Left colon (tissue), 2 donors: ENCODE measurements around the gene TMEM30A. TPM values are rescaled to one million over a fixed set of nuclear protein-coding genes. Genes with fewer than 3 reads are reported as not detected.

Experiments used
- ATAC-seq: fragments of 200-7000 bp; cut with Tn5 transposase; one replicate; pipeline ENCODE4 v1.9.1; 2020; ENCODE audit warnings: mild to moderate bottlenecking, moderate library complexity
- DNase-seq, 2 donors: peaks; one replicate each; pipeline ENCODE4 v3.0.0-alpha.2; 2020
- intact Hi-C, 2 donors: fragments of 100-400 bp; cut with DNase I in 1 of 2; cut with micrococcal nuclease in 1 of 2; formaldehyde crosslinking; loops; one replicate each; pipeline versions ENCODE4 v1.11.2 to v1.14.0; 2022; cut with DNase I, micrococcal nuclease
- total RNA-seq, 2 donors: library from RNA; stranded (reverse); fragmentation: NEBNext Ultra II Directional; extraction: Animal tissue kit (Norgen Biotek cat#: 25700); gene quantifications; one replicate each; pipeline ENCODE4 v1.2.1, GENCODE V29; 2021
- donor health status: DM: no; HTN: no; CAD: no.
- donor health status: DM: yes; HTN: yes; CAD: no.

TMEM30A gene
- total RNA-seq, 2 donors from 2014 or later, result 91.2 to 107 TPM

- ATAC-seq (peak; percentile 80), DNase-seq (no peak)
- intact Hi-C loops, result no loop called here
Measured at GRCh38 chr6:75230484-75231325, 53.9 kb downstream of the TMEM30A start.

GRCh38 chr6:75224303-75224926, 60.2 kb downstream of the TMEM30A start:
- intact Hi-C loops, result no loop called here
- no peak for DNase-seq
- no peak for ATAC-seq

GRCh38 chr6:75223428-75223827, 61.2 kb downstream of the TMEM30A start:
- intact Hi-C loops, result no loop called here
- no peak for DNase-seq
- no peak for ATAC-seq

DNA sequence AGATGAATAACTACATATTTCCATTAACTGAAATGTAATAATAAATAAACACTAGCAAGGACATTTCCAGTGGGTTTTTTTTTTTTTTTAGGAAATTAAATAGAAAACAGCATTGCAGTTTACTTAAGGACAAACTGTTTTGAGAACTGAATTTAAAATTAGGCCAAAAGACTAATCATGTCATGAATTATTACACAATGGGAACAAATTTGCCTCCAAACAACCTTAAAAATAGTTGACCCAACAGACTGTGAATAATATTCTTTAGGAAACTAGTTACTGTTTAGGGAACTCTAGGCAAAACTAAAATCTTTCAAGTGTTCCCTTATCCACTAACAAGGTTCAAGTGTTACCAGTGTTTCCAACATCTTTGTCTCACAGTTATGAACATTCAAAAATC, 62.3 kb downstream of the TMEM30A start:
- no peak for DNase-seq
- no peak for ATAC-seq
- intact Hi-C loops, result no loop called here

GRCh38 chr6:75221116-75221515, 63.5 kb downstream of the TMEM30A start:
- DNase-seq (no peak), ATAC-seq (no peak)
- intact Hi-C loops, result no loop called here

DNA sequence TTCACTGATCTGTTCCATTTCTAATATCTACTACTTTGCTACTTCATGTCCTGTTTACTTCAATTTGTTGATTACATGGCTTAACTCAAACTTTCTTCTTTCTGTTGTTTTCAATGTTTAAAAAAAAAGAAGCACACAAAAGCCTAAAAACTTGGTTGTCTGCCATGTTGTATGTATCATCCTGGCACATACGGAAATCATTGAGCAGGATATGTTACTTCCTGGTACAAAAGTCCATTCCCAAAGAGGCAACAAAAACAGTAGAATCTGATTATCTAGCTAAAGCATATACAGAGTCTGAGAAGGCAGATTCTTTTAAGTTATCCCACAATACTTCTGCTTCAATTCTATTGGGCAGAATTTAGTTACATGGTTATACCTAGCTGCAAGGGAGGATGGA, 64.2 kb downstream of the TMEM30A start:
- intact Hi-C loops, result no loop called here
- DNase-seq (no peak), ATAC-seq (peak; percentile 94)

DNA sequence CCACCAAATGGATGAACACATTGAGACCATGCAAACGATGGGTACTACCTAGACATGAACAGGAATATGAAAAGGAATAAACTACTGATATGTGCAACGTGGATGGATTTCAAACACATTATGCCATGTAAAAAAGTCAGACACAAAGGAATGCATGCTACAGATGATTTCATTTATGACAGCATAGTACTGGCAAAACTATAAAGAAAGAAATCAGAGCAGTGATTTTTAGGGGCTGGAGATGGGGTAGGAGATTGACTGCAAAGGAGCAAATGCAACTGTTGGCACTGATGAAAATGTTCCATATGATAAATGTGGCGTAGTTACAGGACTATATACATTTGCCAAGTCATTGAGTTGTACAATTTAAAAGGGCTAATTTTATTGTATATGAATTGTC, 65.3 kb downstream of the TMEM30A start:
- DNase-seq (no peak), ATAC-seq (no peak)
- intact Hi-C loops, result no loop called here

- DNase-seq (no peak), ATAC-seq (peak; percentile 64)
- intact Hi-C loops, result no loop called here
Measured at GRCh38 chr6:75217193-75217592, 67.4 kb downstream of the TMEM30A start.

- DNase-seq (no peak), ATAC-seq (no peak)
- intact Hi-C loops, result no loop called here
Measured at GRCh38 chr6:75215291-75215690, 69.3 kb downstream of the TMEM30A start.

DNA sequence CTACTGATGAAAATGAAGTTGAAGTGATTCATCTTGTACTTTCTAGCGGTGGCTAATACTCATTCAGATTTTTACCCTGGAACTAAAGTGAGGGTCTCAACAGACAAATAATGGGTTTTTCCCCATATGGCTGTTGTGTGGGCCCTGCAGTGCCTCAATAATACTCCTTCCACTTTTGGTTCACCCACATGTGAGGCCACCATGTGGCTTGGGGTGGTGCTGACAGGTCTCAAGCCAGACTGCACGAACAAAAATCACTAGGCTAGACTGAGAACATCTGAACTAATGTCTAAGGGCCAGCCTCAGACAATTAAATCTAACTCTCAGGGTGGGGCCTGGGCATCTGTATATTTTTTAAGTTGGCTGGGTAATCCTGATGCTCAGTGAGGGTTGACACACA, 70.9 kb downstream of the TMEM30A start:
- intact Hi-C loops, result loop anchor here in 1 of 2 donors (5.0 kb wide), 2 partner anchors 1476 to 1536 kb away; no protein-coding TSS in a partner anchor
- DNase-seq (no peak), ATAC-seq (no peak)

GRCh38 chr6:75213112-75213511, 71.5 kb downstream of the TMEM30A start:
- no peak for ATAC-seq
- intact Hi-C loops, result loop anchor here in 1 of 2 donors (5.0 kb wide), 2 partner anchors 1476 to 1536 kb away; no protein-coding TSS in a partner anchor

DNA sequence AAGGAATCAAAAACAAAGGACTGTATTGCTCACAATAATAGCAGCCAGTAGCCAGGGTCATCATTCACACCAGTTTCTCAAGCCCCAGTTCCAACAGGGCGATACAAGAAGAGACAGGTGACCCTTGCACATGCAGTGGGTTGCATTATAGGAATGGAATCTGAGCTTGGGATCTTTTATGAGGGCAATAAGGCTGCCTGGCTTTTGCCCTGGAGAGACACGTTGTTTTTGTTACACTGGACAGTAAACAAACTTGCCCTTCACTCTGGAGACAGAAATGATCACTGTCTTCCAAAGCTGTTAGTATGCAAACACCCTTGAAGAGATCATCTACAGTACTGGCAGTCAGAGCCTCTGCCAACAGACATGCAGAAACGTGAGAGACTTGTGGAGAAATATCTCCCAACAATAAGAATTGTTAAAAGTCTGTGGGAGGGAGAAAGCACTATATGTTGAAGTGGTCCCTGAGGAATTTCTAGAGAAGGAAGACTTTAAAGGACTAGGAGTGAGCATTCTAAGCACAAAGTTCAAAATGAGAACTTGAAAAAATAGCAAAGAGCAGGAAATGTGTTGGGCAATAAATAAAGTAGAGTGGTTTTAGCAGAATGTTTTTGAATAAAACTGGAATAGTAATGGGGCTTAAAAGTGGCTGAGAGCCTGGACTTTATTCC, 72.5 kb downstream of the TMEM30A start:
- DNase-seq (no peak), ATAC-seq (peak; percentile 87)
- intact Hi-C loops, result loop anchor here in 1 of 2 donors (5.0 kb wide), 2 partner anchors 1475 to 1535 kb away; no protein-coding TSS in a partner anchor

More at GRCh38 chr6:75213112-75213511, 71.5 kb downstream of the TMEM30A start:
- no peak for DNase-seq

DNA sequence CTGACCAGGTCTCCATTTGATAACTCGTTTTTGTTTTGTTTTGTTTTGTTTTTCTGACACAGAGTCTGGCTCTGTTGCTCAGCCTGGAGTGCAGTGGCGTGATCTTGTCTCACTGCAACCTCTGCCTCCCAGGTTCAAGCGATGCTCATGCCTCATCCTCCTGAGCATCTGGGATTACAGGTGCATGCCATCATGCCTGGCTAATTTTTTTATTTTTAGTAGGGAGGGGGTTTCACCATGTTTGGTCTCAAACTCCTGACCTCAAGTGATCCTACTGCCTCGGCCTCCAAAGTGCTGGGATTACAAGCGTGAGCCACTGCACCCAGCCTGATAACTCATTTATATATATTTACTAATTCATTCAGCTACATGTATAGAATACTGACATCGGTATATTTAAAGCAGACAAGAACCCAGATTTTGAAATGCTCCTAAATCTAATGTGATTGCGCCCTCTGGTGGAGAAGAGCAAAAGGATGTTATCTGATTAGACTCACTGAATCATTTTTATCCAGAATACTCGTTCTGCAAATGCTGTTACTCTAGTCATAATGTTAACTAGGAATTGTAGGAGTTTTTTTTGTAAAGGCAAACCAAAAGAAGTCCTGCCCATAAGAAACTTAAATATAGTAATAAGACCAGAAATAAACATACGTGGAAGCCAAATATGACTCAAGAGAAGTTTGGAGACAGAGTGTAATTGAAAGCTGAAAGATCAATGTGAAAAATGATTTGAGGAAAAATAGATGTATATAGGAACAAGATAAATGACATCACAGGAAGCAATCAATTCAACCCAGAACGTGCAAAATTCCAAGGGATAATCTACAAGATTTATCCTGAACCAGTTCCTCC, 73.5 kb downstream of the TMEM30A start:
- ATAC-seq, result peak; percentile 41
- peak in 1 of 2 donors; percentile 54 for DNase-seq
- intact Hi-C loops, result loop anchor here in 1 of 2 donors (5.0 kb wide), 2 partner anchors 1474 to 1534 kb away; no protein-coding TSS in a partner anchor

DNA sequence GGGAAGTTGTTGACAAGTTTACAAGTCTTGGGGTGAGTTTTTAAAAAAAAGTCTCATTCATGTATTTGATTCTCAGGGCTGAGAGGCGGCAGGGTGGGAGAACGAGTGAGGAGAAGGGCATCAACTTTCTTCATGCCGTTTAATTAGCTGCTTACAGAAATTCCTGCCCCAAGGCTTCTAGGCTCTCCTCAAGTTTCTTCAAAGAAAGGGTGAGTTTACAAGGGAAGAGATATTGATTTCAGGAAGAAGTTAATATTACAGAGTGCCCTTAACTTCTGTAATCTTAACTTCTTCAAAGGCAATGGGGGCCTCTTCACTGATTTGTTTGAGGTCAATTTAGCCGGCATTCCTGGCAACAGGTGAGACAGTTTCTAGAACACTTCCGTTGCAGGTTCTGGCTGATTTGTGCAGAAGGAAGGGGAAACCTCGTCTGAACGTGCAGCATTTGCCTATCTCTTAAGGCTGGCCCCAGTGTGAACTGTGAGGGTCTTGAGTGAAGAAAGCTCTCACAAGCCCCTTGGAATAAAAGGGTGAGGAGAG, 75.3 kb downstream of the TMEM30A start:
- DNase-seq (no peak), ATAC-seq (no peak)
- intact Hi-C loops, result no loop called here

GRCh38 chr6:75208298-75209183, 76.1 kb downstream of the TMEM30A start:
- DNase-seq (peak; percentile 73 to 86), ATAC-seq (peak; percentile 68)
- intact Hi-C loops, result no loop called here

DNA sequence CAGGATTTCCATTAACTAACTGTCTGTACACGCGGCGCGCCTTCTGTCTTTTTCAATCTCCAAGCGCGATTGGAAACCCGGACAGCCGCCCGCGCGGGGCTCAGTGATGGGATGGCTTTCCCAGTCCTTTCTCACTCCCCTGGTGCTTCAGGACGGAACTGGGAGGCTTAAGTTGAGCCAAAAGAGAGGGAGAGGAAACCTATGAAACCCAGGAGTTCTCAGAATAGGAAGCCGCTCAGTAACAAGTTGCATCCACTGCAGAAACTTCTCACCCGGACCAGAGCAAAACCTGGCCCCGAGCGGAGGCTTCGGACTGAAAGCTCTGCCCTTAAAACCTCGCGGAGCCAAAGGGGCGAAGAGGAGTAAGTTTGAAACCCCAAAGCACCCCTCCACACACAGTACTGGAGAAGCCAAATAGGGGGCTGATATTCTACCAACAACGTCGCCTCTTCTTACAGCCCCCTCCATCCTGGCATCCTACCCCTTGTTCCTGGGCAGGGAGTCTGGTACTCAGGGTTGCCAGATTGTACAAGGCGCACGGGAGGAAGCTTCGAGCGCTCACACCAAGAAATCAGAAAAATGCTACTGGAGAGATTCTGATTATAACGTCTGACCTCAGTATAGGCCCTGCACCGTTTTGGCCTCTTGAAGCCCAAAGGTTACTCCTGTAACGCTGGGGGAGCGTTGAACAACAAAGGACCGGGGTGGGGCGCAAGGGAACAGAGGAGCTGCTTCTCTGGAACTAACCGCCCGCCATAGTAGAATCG, 77.8 kb downstream of the TMEM30A start:
- DNase-seq (peak in 1 of 2 donors; percentile 17), ATAC-seq (no peak)

More for the DNA sequence above, 77.8 kb downstream of the TMEM30A start:
- intact Hi-C loops, result no loop called here
